Cardiac muscle cell (in vitro differentiated cells and primary cell): ENCODE results near the gene DLG1. TPM values are rescaled to one million over a fixed set of nuclear protein-coding genes. Genes with fewer than 3 reads are reported as not detected.

Experiments used
- DNase-seq, 2 donors: peaks; one replicate each; pipeline versions ENCODE4 v3.0.0 to v3.0.0-alpha.2; 2010 to 2017; ENCODE audit warnings: low read depth in 1 of 2, low spot score in 1 of 2
- H3K27ac ChIP-seq: fragments of 200-600 bp; sonication (generic); 2 replicates; pipeline ENCODE4 v1.5.1; 2016
- H3K27me3 ChIP-seq: fragments of 200-600 bp; sonication (generic); 2 replicates; pipeline ENCODE4 v1.6.0; 2016; ENCODE audit warnings: control low read depth
- H3K36me3 ChIP-seq: fragments of 200-600 bp; sonication (generic); 2 replicates; pipeline ENCODE4 v1.5.1; 2016; ENCODE audit warnings: control low read depth
- H3K4me1 ChIP-seq: fragments of 200-600 bp; sonication (generic); 2 replicates; pipeline ENCODE4 v1.8.1; 2017; ENCODE audit warnings: low read depth, mild to moderate bottlenecking, mixed run types
- H3K4me3 ChIP-seq: fragments of 200-600 bp; sonication (generic); 2 replicates; pipeline ENCODE4 v1.5.1; 2016; ENCODE audit warnings: mild to moderate bottlenecking
- H3K9me3 ChIP-seq: fragments of 200-600 bp; sonication (generic); 2 replicates; pipeline ENCODE4 v1.5.1; 2017; ENCODE audit warnings: low read depth, mild to moderate bottlenecking, control low read depth
- polyA plus RNA-seq: library from polyadenylated mRNA; unstranded; fragments of >200 nt; fragmentation: Nextera tagmentation; extraction: Ambion mirVana; gene quantifications from 2 replicates; pipeline ENCODE4 v1.2.1, GENCODE V29; 2016
- total RNA-seq: library from RNA; depleted of rRNA; stranded (reverse); fragments of >200 nt; gene quantifications from 2 replicates; pipeline ENCODE4 v1.2.3, GENCODE V29; 2016
- TF ChIP-seq, protein P1 (sequence below): IDR thresholded peaks from 2 replicates; pipeline ENCODE4 v1.5.1; 2012; ENCODE audit warnings: low read depth, mild to moderate bottlenecking, low read length

Gene DLG1
- total and polyA plus RNA-seq, 2 experiments from 2014 or later = 42.8 to 61.4 TPM

DNA sequence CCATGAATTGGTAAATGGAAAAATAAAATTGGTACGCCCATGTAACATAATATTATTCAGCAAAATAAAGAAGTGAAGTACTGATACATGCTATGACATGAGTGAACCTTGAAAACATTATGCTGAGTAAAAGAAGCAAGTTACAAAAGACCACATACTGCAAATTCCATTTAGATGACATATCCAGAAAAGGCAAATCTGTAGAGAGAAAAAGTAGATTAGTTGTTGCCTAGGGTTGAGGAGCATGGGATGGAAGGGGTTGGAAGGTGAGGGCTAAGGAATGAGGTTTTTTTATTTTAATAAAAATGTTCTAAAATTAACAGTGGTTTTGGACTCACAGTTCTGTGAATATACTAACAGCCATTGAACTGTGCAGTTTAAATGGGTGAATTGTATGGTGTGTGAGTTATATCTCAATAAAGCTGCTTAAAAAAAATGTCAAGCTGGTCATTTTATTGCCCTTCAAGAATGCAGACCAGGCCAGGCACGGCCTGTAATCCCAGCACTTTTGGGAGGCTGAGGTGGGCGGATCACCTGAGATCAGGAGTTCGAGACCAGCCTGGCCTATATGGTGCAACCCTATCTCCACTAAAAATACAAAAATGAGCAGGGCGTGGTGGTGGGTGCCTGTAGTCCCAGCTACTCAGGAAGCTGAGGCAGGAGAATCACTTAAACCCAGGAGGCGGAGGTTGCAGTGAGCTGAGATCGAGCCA is 8.1 kb upstream of the DLG1 start:
- DNase-seq = peak in 1 of 2 donors; percentile 85
- Histone ChIP-seq H3K4me3 (no peak overlapping the region), H3K36me3 (no peaks in the 10 kb centered on the region), H3K4me1 (peaks cover 5% of the 10 kb centered on the region), H3K27me3 (no peaks in the 10 kb centered on the region), H3K9me3 (no peaks in the 10 kb centered on the region), H3K27ac (no peak overlapping the region)
- TF ChIP-seq, protein P1, sequence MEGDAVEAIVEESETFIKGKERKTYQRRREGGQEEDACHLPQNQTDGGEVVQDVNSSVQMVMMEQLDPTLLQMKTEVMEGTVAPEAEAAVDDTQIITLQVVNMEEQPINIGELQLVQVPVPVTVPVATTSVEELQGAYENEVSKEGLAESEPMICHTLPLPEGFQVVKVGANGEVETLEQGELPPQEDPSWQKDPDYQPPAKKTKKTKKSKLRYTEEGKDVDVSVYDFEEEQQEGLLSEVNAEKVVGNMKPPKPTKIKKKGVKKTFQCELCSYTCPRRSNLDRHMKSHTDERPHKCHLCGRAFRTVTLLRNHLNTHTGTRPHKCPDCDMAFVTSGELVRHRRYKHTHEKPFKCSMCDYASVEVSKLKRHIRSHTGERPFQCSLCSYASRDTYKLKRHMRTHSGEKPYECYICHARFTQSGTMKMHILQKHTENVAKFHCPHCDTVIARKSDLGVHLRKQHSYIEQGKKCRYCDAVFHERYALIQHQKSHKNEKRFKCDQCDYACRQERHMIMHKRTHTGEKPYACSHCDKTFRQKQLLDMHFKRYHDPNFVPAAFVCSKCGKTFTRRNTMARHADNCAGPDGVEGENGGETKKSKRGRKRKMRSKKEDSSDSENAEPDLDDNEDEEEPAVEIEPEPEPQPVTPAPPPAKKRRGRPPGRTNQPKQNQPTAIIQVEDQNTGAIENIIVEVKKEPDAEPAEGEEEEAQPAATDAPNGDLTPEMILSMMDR = no peak

DNA sequence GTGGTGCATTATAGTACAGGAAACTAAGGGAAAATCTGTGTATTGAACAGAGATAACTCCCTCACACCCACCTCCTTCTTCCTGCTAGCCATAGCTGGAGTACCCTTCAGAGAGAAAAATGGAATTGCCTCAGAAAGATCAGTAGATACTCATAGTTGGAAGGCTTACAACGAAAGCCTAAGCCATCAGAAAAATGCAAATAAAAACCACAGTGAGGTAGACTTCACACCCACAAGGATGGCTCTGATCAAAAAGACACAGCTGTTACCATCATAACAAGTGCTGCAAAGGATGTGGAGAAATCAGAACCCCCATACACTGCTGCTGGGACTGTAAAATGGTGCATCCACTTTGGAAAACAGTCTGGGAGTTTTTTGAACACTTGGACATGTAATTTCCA is 7.4 kb upstream of the DLG1 start:
- TF ChIP-seq, protein P1 = no peak
- H3K27me3 ChIP-seq = no peaks in the 10 kb centered on the region

DNA sequence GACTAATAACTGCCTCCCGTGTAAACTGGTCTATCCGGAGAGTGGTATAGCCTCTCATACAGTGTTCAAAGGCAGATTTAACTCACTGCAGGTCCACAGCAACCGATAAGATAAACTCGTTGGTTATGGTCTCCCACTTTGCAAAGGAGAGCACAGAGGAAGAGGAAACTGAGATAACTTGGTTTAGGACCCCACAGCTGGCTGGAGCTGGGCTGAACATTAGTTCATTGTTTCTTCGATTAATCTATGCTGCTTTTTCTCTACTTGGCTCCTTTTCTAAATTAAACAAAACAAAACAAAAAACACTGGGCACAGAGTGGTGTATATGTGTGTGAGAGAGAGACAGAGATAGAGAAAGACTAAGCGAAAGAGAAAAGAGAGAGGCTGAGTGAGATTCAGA is 5.0 kb upstream of the DLG1 start:
- Histone ChIP-seq H3K27me3 (no peaks in the 10 kb centered on the region), H3K4me1 (peaks cover 5% of the 10 kb centered on the region), H3K4me3 (no peak overlapping the region), H3K9me3 (no peaks in the 10 kb centered on the region), H3K36me3 (no peaks in the 10 kb centered on the region), H3K27ac (no peak overlapping the region)
- TF ChIP-seq, protein P1 = no peak
- DNase-seq = no peak

More for the DNA sequence above, 7.4 kb upstream of the DLG1 start:
- Histone ChIP-seq H3K36me3 (no peaks in the 10 kb centered on the region), H3K27ac (no peak overlapping the region), H3K9me3 (no peaks in the 10 kb centered on the region), H3K4me3 (no peak overlapping the region), H3K4me1 (peaks cover 5% of the 10 kb centered on the region)
- DNase-seq = peak in 1 of 2 donors; percentile 71

DNA sequence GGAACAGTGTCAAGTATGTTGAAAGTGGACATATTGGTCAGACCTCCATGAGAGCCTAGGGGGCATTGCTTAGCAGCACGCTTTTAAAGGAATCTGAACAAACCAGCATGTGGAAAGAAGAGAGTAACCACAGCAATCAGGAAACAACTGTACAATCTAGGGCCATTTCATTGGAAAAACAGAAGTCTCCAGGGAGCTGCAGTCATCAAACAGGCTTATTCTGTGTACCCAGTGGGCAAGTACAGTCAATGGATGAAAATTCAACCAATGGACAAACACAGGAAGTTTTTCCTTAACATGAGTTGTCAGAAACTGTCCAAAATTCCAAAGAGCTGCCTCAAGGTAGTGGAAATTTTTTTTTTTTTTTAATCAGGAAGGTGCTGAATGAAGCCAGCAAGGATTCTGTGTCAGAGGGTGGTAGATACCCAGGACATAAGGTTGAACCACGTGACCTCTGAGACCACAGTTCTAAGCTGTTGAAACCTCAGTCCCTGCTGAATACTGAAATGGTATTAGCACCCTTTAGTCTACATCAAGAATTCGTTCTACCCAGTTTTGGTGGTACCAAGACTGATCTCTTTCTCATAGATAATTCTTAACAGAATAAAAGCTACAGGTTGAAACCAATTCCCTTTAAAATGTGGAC is 4.4 kb upstream of the DLG1 start:
- peak in 1 of 2 donors; percentile 72 for DNase-seq
- H3K27me3 ChIP-seq = no peaks in the 10 kb centered on the region
- no peak overlapping the region for H3K27ac ChIP-seq

GRCh38 chr3:197302033-197302432 is 3.6 kb upstream of the DLG1 start:
- Histone ChIP-seq H3K36me3 (no peaks in the 10 kb centered on the region), H3K4me1 (peaks cover 5% of the 10 kb centered on the region), H3K27me3 (no peaks in the 10 kb centered on the region), H3K4me3 (no peak overlapping the region), H3K27ac (no peak overlapping the region), H3K9me3 (no peaks in the 10 kb centered on the region)
- no peak for DNase-seq
- TF ChIP-seq, protein P1 = no peak

More for the DNA sequence above, 4.4 kb upstream of the DLG1 start:
- TF ChIP-seq, protein P1 = no peak
- no peak overlapping the region for H3K4me3 ChIP-seq
- H3K36me3 ChIP-seq = no peaks in the 10 kb centered on the region
- H3K9me3 ChIP-seq = no peaks in the 10 kb centered on the region
- H3K4me1 ChIP-seq = peaks cover 5% of the 10 kb centered on the region
